HG02852 (cell line): ENCODE results near the gene DLX3.

Experiments
- ATAC-seq: cut with Tn5 transposase; IDR thresholded peaks from one replicate; pipeline ENCODE4 v1.9.1; 2021; ENCODE audit warnings: mild to moderate bottlenecking, moderate library complexity; ENCODE audit not compliant: unreplicated experiment

DLX3 gene

GRCh38 chr17:50024808-50025207 lies 29.8 kb upstream of the DLX3 start:
- ATAC-seq = no peak

DNA sequence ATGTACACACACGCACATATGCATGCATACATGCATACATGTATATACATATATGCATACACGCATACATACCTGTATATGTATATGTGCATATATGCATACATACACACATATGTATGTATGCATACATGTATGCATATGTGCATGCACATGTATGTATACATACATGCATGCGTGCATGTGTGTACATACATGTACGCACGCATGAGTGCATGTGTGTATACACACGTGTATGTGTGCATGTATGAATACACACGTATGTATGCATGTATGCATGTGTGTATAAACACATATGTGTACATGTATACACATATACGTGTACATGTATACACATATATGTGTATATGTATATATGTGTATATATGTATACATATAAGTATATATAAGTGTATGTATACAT lies 28.5 kb upstream of the DLX3 start:
- no peak for ATAC-seq

DNA sequence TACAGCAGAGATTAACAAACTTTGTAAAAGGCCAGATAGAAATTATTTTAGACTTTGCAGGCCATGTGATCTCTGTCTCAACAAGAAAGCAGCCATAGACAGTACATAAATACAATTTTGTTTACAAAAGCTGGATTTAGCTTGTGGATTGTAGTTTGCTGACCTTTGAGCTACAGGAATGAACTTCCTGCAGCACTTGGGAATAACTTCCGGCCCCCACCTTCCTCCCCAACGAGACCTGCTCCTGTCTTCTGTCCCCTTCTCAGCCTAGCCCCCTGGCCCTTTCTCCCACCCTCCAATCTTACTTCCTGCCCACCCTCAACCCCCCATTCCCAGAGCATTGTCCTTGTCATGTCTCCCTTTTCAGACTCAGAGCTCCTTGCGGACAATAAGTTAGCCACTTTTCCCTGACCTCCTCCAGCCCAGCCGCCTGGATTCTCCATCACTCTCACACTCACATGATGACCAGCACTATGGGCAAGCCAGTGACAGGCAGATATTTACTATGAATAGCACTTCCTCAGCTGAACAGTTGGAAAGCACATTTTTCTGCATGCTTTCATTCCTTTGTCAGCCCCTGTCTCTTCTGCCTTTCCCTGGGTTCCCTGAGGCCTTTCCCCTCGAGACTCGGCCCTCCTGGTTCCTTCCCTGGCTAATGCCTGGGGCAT lies 27.6 kb upstream of the DLX3 start:
- no peak for ATAC-seq

- no peak for ATAC-seq
Measured at GRCh38 chr17:50021681-50022370, 26.8 kb upstream of the DLX3 start.

DNA sequence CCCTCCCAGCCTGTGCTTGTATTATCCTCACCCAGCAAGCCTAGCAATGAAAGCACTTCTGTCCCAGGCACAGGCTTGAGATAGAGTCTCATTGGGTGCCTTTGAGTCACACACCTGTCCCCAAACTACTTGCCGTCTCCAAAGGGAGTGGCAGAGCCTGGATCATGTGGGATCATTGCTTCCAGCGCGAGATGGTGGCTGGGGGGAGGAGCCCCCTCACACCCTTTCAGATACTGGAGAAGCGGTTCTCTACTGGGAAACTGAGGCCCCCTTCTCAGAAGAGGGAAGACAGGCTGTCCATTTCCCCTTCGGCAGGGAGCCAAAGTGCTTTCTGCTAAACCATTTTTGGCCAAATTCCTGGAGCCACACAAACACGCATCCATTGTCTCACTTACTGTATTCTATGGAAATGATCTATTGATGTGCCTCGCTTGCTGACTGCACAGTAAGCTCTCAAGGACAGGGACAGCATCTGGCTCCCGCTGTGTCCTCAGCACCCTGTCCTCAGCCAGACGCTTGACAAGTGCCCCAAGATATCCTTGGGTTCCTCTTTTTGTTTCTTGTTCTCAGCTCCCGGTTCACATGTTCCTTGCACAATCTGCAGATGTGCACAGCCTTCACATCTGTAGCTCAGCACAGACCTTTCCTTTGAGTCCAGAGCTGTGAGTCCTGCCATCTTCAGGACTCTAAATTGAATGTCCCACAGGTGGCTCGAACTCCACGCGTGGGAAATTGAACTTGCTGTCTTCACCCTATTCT lies 26.0 kb upstream of the DLX3 start:
- ATAC-seq = no peak

- no peak for ATAC-seq
Measured at GRCh38 chr17:50018909-50019308, 23.9 kb upstream of the DLX3 start.

- ATAC-seq = no peak
Measured at GRCh38 chr17:50015146-50015545, 20.1 kb upstream of the DLX3 start.

DNA sequence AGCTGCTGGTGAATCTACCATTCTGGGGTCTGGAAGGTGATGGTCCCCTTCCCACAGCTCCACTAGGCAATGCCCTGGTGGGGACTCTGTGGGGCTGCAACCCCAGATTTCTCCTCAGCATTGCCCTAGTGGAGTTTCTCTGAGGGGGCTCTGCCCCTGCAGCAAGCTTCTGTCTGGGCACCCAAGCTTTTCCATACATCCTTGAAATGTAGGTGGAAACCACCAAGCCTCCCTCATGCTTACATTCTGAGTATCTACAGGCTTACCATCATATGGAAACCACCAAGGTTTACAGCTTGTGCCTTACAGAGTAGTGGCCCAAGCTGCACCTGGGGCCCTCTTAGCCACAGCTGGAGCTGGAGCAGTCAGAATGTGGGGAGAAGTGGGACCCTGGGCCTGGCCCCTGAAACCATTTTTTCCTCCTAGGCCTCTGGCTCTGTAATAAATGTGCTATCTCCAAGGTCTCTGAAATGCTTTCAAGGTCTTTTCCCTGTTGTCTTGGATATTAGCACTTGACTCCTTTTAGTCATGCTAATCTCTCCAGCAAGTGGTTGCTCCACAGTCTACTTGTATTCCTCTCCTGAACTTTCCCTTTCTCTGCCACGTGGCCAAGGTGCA lies 19.6 kb upstream of the DLX3 start:
- no peak for ATAC-seq

DNA sequence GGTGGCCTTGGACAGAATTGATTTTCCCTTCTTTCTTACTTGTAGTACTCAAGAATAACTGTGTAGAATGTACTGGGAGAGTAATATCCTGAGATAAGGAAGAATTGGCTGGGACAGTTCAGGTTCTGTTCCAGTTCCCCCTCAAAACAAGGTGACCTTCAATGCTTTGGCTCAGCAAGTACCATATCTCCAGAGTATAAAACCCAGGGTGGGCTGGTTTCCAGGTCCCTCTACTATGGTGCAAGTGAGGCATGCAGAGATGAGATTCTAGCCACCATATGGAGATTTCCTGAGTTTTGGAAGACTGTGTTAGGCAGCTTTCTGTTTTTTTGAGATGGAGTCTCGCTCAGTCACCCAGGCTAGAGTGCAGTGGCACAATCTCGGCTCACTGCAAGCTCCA lies 18.1 kb upstream of the DLX3 start:
- ATAC-seq = no peak

DNA sequence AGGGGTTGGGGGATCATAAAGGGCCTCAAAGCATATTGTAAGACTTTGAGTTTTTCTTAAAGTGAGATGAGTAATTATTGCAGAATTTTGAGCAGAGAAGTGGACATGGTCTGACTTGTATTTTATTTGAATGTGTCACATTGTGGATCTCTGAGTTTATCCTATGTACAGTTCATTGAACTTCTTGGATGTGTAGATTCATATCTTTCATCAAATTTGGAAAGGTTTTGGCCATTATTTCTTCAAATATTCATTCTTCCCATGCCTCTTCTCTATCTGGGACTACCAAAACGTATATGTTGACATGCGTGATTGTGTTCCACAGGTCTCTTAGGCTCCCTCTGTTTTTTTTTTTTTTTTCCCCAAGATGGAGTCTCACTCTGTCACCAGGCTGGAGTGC lies 14.3 kb upstream of the DLX3 start:
- ATAC-seq = no peak

- no peak for ATAC-seq
Measured at GRCh38 chr17:50003911-50004310, 8.9 kb upstream of the DLX3 start.

- no peak for ATAC-seq
Measured at GRCh38 chr17:49998836-49999511, 4.0 kb upstream of the DLX3 start.

DNA sequence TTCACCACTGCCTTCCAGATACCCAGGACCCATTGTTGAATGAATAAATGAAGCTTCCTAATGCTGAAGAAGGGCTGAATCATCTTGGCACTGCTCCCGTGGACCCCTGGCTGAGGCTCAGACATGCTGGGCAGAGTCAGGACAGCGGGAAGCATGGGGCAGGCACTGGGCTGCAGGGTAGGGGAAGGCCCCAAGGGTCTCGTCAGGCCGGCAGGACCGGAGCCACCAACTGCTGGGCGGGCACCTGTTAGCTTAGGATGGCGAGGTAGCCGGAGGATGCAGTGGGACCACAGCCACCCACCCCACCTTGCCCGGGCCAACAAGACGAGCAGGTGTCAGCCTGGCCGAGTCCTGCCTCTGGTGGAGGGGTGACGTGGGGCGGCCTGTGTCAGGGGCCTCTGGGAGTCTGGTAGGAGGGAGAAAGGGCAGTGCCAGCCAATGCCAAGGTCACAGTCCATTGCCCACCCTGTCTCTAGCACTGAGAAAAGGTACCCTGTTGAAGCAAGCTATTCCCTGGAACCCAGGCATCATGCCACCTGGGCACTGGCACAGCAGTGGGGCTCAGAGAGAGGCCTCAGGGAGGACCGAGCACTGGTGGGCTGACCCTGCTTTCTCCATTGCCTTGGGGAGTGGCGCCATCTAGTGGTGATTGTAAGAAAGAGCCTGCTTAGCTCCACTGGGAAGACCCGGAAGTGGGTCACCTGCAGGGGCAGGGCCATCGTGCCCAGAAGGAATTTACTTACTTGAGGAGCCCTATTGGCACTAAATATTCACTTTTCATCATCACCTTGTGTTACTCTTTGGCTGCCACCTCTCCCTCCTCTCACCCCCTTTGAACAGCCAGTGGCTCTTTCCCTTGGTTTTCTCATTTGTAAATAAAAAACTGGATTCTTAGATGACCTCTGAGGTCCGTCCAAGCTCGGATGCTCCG lies 3.0 kb upstream of the DLX3 start:
- peak; percentile 75 for ATAC-seq

DNA sequence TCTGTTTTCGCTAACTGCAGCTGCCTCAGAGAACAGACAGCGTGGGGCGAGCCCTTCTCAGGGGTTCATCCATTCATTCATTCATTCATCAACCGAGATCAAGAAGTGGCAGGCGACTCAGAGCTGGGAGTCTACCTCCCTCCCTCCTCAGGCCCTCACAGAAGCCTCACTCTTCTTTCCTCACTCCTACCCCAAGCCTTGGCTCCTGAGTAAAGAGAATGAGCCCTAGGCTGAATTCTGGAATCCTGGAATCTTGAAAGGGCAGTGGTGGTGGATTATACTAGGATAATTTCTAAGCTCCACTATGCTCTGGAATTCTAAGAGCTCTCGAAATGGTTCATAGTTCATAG lies 2.3 kb upstream of the DLX3 start:
- ATAC-seq = no peak

GRCh38 chr17:49996495-49997300 lies 1.7 kb upstream of the DLX3 start:
- no peak for ATAC-seq

DNA sequence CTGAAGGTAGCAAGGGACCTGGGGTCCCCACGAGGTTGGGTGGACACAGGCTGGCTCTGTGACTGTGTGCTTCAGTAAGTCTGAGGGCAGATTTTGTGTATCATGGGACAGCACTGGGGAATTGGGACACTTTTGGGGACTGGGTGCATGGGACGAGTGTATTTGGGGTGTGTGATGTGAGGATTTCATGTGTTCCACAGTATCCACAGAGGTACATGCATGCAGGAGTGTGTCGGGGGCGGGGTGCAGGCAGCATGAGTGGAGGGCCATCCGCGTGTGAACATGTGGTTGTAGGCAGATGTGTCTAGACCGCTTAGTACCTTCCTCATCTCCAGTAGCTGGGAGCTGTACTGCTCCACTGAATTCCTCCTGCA lies 1.1 kb upstream of the DLX3 start:
- no peak for ATAC-seq

DNA sequence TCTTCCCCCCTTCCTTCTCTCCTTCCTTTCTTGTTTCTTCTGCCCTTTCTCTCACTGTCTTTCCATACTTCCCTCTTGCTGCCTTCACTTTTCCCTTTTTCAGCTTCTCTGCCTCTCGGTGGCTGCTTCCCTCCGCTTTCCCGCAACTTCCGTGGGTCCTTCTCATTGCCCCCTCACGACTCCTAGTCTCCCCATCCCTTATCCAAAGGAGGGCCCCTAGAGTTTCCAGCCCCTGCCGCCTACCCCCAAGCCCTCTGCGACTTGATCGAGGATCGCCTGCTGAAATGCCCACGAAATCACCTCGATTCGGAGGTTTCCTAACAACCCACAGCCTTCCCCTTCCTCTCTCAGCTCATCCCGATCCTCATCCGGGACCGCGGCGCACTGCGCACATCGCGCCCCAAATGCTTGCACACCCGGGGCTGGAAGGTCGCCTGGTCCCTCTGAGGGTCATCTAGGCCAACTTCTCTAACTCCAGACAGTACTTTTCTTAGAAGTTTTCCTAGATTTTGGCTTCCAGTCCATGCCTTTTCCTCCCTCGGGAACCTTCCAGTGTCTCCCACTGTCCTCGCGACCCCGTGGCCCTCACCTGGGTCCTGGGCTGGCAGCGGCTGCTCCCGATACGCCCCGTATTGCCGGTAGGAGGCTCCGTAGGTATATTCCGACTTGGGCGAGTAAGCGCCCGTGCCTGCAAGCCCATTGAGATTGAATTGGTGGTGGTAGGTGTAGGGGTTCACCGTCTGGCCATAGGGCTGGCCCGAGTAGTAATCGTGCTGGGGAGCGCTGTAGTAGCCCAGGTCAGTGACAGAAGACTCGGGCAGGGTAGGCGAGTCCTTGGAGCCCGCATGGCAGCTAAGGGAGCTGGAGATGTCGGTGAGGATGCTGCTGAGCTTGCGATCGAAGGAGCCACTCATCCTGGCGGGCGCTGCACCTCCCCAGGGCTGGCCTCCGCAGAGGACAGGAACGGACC lies 654 bp downstream of the DLX3 start:
- ATAC-seq = no peak

- no peak for ATAC-seq
Measured at GRCh38 chr17:49993423-49994060, 1.5 kb downstream of the DLX3 start.
